ENCODE measurements around the gene LRP3. TPM values are rescaled to one million over a fixed set of nuclear protein-coding genes. Genes with fewer than 3 reads are reported as not detected.
A peak's percentile ranks its signal among the peaks of the same experiment; 100 is the strongest.

The LRP3 gene
- total and polyA plus RNA-seq, 2 of the 13 experiments (the other 11 are each of a cell fraction or from before 2014, with no cell fraction given): 17.6 to 51.6 TPM

DNA sequence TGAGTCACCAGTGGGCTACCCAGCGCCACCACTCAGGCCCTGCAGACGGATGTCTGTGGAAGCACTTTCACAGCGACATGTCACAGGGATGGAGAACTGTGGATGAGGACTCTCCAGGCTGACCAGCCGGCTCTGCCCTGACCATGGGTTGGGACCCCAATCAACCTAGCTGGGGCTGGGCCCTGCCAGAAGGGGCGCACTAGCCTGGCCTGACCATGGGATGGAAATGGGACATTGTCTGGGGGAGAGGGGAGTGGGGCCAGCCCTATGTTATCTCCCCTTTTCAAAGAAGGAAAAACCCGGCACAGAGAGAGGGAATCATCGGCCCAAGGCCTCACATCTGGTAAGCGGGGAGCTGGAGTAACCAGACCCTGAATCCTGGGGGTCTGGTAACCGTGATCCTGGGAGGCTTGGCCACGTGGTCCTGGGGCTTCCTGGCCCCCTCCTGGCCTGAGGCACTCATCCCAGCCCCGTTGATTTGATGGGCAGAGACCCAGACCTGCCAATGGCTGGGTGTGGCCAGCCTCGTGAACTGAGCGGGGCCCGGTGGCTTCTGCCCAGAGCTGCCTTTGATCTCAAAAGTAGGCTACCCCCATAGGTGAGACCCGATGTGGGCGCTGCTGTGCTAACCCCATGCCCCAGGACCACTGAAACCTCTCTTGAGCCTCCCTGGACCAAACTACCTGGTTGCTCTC lies 42.7 kb downstream of the LRP3 start:
- ATAC-seq (no peak), DNase-seq (ENCODE audit: low spot score) (no peak), FAIRE-seq (no peak)
- Histone ChIP-seq H3K9ac (ENCODE audit: insufficient read depth, low read depth, low read length) (no peak overlapping the region), H4K20me1 (ENCODE audit: insufficient read depth, low read length) (no peaks in the 10 kb centered on the region), H3K9me3 (ENCODE audit: low read length) (no peaks in the 10 kb centered on the region), H3K4me2 (ENCODE audit: low read depth, low read length) (no peak overlapping the region), H2AFZ (ENCODE audit: low read length) (no peak overlapping the region), H3K36me3 (replicated peaks in 1 of 2; ENCODE audit: control insufficient read depth in 1 of 2, insufficient read depth in 2 of 2, low read length in 2 of 2) (no peaks in the 10 kb centered on the region), H3K79me2 (ENCODE audit: insufficient read depth, low read length) (no peaks in the 10 kb centered on the region), H3K27me3 (ENCODE audit: control insufficient read depth in 1 of 2, insufficient read depth in 2 of 2, low read length in 2 of 2) (peaks cover 0 to 6% of the 10 kb centered on the region in 2 experiments; a peak in 1 of 5 replicates), H3K4me3 (replicated peaks in 1 of 3; ENCODE audit: insufficient read depth in 1 of 3, low read depth in 2 of 3, low read length in 3 of 3) (no peak overlapping the region), H3K27ac (ENCODE audit: extremely low read length, insufficient read depth, low read length) (no peak overlapping the region), H3K4me1 (ENCODE audit: insufficient read depth, low read length) (peaks cover 58% of the 10 kb centered on the region)
- intact Hi-C loops (cut with micrococcal nuclease; ENCODE audit: unreplicated experiment): no loop called here
- TF ChIP-seq JDP2 (CRISPR knock-in tag; IDR thresholded peaks at IDR 0.05; ENCODE audit: borderline replicate concordance) (no peak), GATA4 (IDR thresholded peaks at IDR 0.05; ENCODE audit: borderline replicate concordance, low read depth) (no peak), ZNF724P (CRISPR knock-in tag; IDR thresholded peaks at IDR 0.05; ENCODE audit: borderline replicate concordance) (no peak), ZNF354B (CRISPR knock-in tag; IDR thresholded peaks at IDR 0.05) (no peak), STAG1 (CRISPR knock-in tag; IDR thresholded peaks at IDR 0.05) (peak; percentile 18; the same call in 1 of the 2 replicates), ZNF12 (CRISPR knock-in tag; IDR thresholded peaks at IDR 0.05) (no peak), NBN (conservative IDR thresholded peaks at IDR 0.05) (no peak), KAT8 (CRISPR knock-in tag; IDR thresholded peaks at IDR 0.05) (no peak)
- POLR2A ChIA-PET: interaction anchor here (1.1 kb wide), 1 partner anchor 67 kb away, joined by 4 read pairs; no protein-coding TSS in a partner anchor
- 50% methylated on average over 2 of the region's 16 CpGs for WGBS (ENCODE audit: low lambda C conversion rate)
- CTCF ChIA-PET (ENCODE audit: low intra/inter-chr PET ratio, low total read pairs): interaction anchor here (2.5 to 2.8 kb wide), 2 partner anchors 167 to 170 kb away, joined by 10 to 20 read pairs; no protein-coding TSS in a partner anchor
- in situ Hi-C loops (cut with HindIII; ENCODE audit: extremely low pct_ligation_motif_present, low pct_unique_long_range_greater_than_20kb): loop anchor here (5.0 kb wide), 3 partner anchors 65 to 535 kb away; partner anchors contain the start of gene CEBPA
- no TSS peak for BruUV-seq (replicated peaks)
